GM12874 (cell line): ENCODE measurements around the gene GSG1.

Experiments
- CTCF ChIP-seq: IDR thresholded peaks from 2 replicates; pipeline ENCODE4 v1.5.1; 2011; ENCODE audit warnings: low read depth, mild to moderate bottlenecking, control low read depth, low read length, moderate library complexity; ENCODE audit not compliant: insufficient read depth

The GSG1 gene

GRCh38 chr12:13099066-13099843, 4.2 kb downstream of the GSG1 start:
- TF ChIP-seq CTCF: no peak

GRCh38 chr12:13097491-13098011, 5.9 kb downstream of the GSG1 start:
- no peak for TF ChIP-seq CTCF

GRCh38 chr12:13095266-13095995, 8.0 kb downstream of the GSG1 start:
- TF ChIP-seq CTCF: no peak

- no peak for TF ChIP-seq CTCF
Measured at GRCh38 chr12:13094367-13094766, 9.1 kb downstream of the GSG1 start.

GRCh38 chr12:13093848-13094220, 9.6 kb downstream of the GSG1 start:
- no peak for TF ChIP-seq CTCF

- no peak for TF ChIP-seq CTCF
Measured at GRCh38 chr12:13093191-13093847, 10.1 kb downstream of the GSG1 start.

GRCh38 chr12:13091832-13092231, 11.6 kb downstream of the GSG1 start:
- no peak for TF ChIP-seq CTCF
